Fibroblast of pulmonary artery (primary cell): ENCODE data around the gene FGD5.
A peak's percentile ranks its signal among the peaks of the same experiment; 100 is the strongest.

Experiments
- DNase-seq: peaks from one replicate; pipeline ENCODE4 v3.0.0-alpha.2; 2010; ENCODE audit warnings: low read depth
- H3K4me3 ChIP-seq: replicated peaks from 2 replicates; pipeline ENCODE4 v1.5.1; 2011; ENCODE audit warnings: low read depth, mild to moderate bottlenecking, control low read depth, low read length, moderate library complexity
- CTCF ChIP-seq: IDR thresholded peaks from 2 replicates; pipeline ENCODE4 v1.5.1; 2011; ENCODE audit warnings: mild to moderate bottlenecking, control low read depth, low read length, inconsistent platforms; ENCODE audit errors: missing control alignments

Gene FGD5

GRCh38 chr3:14844386-14845170 is 25.8 kb downstream of the FGD5 start:
- TF ChIP-seq CTCF: no peak
- H3K4me3 ChIP-seq: no peak overlapping the region
- DNase-seq: no peak

- TF ChIP-seq CTCF: no peak
- no peak for DNase-seq
- H3K4me3 ChIP-seq: no peak overlapping the region
These were observed 26.4 kb downstream of the FGD5 start for GRCh38 chr3:14845180-14845579.

GRCh38 chr3:14845826-14846225 is 27.1 kb downstream of the FGD5 start:
- DNase-seq: no peak
- no peak overlapping the region for H3K4me3 ChIP-seq
- TF ChIP-seq CTCF: no peak

- TF ChIP-seq CTCF: no peak
- no peak overlapping the region for H3K4me3 ChIP-seq
- no peak for DNase-seq
These were observed 27.6 kb downstream of the FGD5 start for GRCh38 chr3:14846226-14846880.

GRCh38 chr3:14847613-14848541 is 29.1 kb downstream of the FGD5 start:
- no peak for TF ChIP-seq CTCF
- H3K4me3 ChIP-seq: no peak overlapping the region
- DNase-seq: peak; percentile 8

- H3K4me3 ChIP-seq: no peak overlapping the region
- no peak for DNase-seq
- no peak for TF ChIP-seq CTCF
These were observed 30.1 kb downstream of the FGD5 start for GRCh38 chr3:14848906-14849305.
